OCI-LY7 (cell line): ENCODE results near the gene BMP3.

Experiments used
- EZH2phosphoT487 ChIP-seq: fragments of 200-600 bp; sonication (generic); IDR thresholded peaks from 2 replicates; pipeline ENCODE4 v1.6.1; 2018; ENCODE audit warnings: low read depth, borderline replicate concordance, mild to moderate bottlenecking, mixed run types, antibody characterized with exemption, low read length, moderate library complexity, mixed read lengths
- TF ChIP-seq, protein P1 (sequence below): fragments of 200-600 bp; sonication (generic); conservative IDR thresholded peaks from 2 replicates; pipeline ENCODE4 v1.5.1; 2014; ENCODE audit warnings: mild to moderate bottlenecking, antibody characterized with exemption, low read length, moderate library complexity, mixed read lengths

- TF ChIP-seq, protein P1, sequence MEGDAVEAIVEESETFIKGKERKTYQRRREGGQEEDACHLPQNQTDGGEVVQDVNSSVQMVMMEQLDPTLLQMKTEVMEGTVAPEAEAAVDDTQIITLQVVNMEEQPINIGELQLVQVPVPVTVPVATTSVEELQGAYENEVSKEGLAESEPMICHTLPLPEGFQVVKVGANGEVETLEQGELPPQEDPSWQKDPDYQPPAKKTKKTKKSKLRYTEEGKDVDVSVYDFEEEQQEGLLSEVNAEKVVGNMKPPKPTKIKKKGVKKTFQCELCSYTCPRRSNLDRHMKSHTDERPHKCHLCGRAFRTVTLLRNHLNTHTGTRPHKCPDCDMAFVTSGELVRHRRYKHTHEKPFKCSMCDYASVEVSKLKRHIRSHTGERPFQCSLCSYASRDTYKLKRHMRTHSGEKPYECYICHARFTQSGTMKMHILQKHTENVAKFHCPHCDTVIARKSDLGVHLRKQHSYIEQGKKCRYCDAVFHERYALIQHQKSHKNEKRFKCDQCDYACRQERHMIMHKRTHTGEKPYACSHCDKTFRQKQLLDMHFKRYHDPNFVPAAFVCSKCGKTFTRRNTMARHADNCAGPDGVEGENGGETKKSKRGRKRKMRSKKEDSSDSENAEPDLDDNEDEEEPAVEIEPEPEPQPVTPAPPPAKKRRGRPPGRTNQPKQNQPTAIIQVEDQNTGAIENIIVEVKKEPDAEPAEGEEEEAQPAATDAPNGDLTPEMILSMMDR, result peak; percentile 96
- no peak for TF ChIP-seq EZH2phosphoT487
These were observed 9.6 kb downstream of the BMP3 start for GRCh38 chr4:81040012-81040659.
